Trophoblast cell (in vitro differentiated cells and primary cell): ENCODE results near the gene ADCK2.
A peak's percentile ranks its signal among the peaks of the same experiment; 100 is the strongest.

Experiments used
- DNase-seq, 2 donors: peaks; one replicate each; pipeline ENCODE4 v3.0.0-alpha.2; 2016
- H2AFZ ChIP-seq: 2 replicates; pipeline ENCODE4 v1.6.1; 2013; ENCODE audit warnings: low read length, moderate library complexity, mild to moderate bottlenecking; ENCODE audit not compliant: insufficient read depth, poor library complexity
- H2AK5ac ChIP-seq: 2 replicates; pipeline ENCODE4 v1.6.1; 2013; ENCODE audit warnings: mild to moderate bottlenecking, low read length
- H2BK120ac ChIP-seq: 2 replicates; pipeline ENCODE4 v1.6.1; 2013; ENCODE audit warnings: low read length, mild to moderate bottlenecking, moderate library complexity; ENCODE audit not compliant: insufficient read depth, poor library complexity
- H2BK12ac ChIP-seq: 2 replicates; pipeline ENCODE4 v1.6.1; 2013; ENCODE audit warnings: mild to moderate bottlenecking, low read length, moderate library complexity
- H2BK5ac ChIP-seq: 2 replicates; pipeline ENCODE4 v1.6.1; 2013; ENCODE audit warnings: low read length, low read depth, moderate library complexity, mild to moderate bottlenecking; ENCODE audit not compliant: poor library complexity
- H3K14ac ChIP-seq: 2 replicates; pipeline ENCODE4 v1.6.1; 2013; ENCODE audit warnings: mild to moderate bottlenecking, low read length
- H3K18ac ChIP-seq: 2 replicates; pipeline ENCODE4 v1.6.1; 2013; ENCODE audit warnings: mild to moderate bottlenecking, low read length
- H3K23ac ChIP-seq: 2 replicates; pipeline ENCODE4 v1.6.1; 2013; ENCODE audit warnings: low read length
- H3K27ac ChIP-seq: 2 replicates; pipeline ENCODE4 v1.5.1; 2013; ENCODE audit warnings: low read depth, mild to moderate bottlenecking, inconsistent platforms, low read length, moderate library complexity
- H3K27me3 ChIP-seq: 2 replicates; pipeline ENCODE4 v1.6.1; 2013; ENCODE audit warnings: inconsistent platforms, mild to moderate bottlenecking, low read length, moderate library complexity; ENCODE audit not compliant: insufficient read depth
- H3K36me3 ChIP-seq, 2 experiments: 1 replicate in 1 of 2; 2 replicates in 1 of 2; pipeline ENCODE4 v1.6.1; 2013; ENCODE audit warnings: low read length in 2 of 2, mild to moderate bottlenecking in 2 of 2, moderate library complexity in 1 of 2; ENCODE audit not compliant: insufficient read depth in 2 of 2, control insufficient read depth in 1 of 2
- H3K4ac ChIP-seq: 2 replicates; pipeline ENCODE4 v1.6.1; 2013; ENCODE audit warnings: low read depth, mild to moderate bottlenecking, low read length, moderate library complexity
- H3K4me1 ChIP-seq, 2 experiments: 1 replicate in 1 of 2; 2 replicates in 1 of 2; pipeline ENCODE4 v1.6.1; 2013; ENCODE audit warnings: low read length in 2 of 2, mild to moderate bottlenecking in 2 of 2, moderate library complexity in 1 of 2; ENCODE audit not compliant: insufficient read depth in 2 of 2, control insufficient read depth in 1 of 2
- H3K4me2 ChIP-seq: 2 replicates; pipeline ENCODE4 v1.6.1; 2013; ENCODE audit warnings: inconsistent platforms, mild to moderate bottlenecking, low read length, moderate library complexity
- H3K4me3 ChIP-seq: 2 replicates; pipeline ENCODE4 v1.5.1; 2013; ENCODE audit warnings: mild to moderate bottlenecking, low read depth, low read length, inconsistent platforms
- H3K79me1 ChIP-seq: one replicate; pipeline ENCODE4 v1.6.1; 2013; ENCODE audit warnings: low read length
- H3K79me2 ChIP-seq: 2 replicates; pipeline ENCODE4 v1.6.1; 2013; ENCODE audit warnings: low read length, mild to moderate bottlenecking; ENCODE audit not compliant: control insufficient read depth, insufficient read depth, poor library complexity
- H3K9ac ChIP-seq: 2 replicates; pipeline ENCODE4 v1.6.1; 2013; ENCODE audit warnings: mild to moderate bottlenecking, low read length
- H3K9me3 ChIP-seq: 2 replicates; pipeline ENCODE4 v1.6.1; 2013; ENCODE audit warnings: low read depth, mild to moderate bottlenecking, control low read depth, inconsistent platforms, low read length; ENCODE audit not compliant: insufficient read depth
- H4K12ac ChIP-seq: 2 replicates; pipeline ENCODE4 v1.6.1; 2013; ENCODE audit warnings: low read depth, mild to moderate bottlenecking, low read length, moderate library complexity
- H4K8ac ChIP-seq: 2 replicates; pipeline ENCODE4 v1.6.1; 2013; ENCODE audit warnings: low read depth, mild to moderate bottlenecking, low read length, moderate library complexity
- H4K91ac ChIP-seq: one replicate; pipeline ENCODE4 v1.6.1; 2013; ENCODE audit warnings: low read depth, mild to moderate bottlenecking, low read length, moderate library complexity
- WGBS: extraction: QIAGEN DNeasy Blood & Tissue Kit; methylation state at CpG from one replicate; pipeline ENCODE4 v1.1.7; 2013; ENCODE audit warnings: missing lambda C conversion rate; ENCODE audit not compliant: insufficient read length, insufficient coverage; ENCODE audit errors: extremely low coverage; 5-methylcytosine and 5-hydroxymethylcytosine counted together

The ADCK2 gene

DNA sequence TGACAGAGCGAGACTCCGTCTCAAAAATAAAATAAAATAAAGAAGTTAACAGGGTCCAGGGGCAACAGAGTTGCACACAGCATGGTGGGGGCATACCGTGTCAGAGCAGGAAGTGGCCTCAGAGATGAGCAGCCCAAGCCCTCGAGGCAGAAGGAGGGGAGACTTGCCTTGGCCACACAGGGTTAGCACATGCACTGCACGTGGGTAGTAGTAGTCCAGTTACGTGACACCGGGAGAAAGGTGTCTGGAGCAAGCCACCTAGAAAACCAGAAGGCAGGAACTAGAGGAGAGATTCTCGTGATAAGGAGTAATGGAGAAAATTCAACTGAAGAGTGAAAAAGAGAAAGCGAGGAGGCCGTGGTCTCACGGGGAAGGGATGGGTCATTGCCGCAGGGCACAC, 22.4 kb upstream of the ADCK2 start:
- Histone ChIP-seq H3K4ac (no peak overlapping the region), H2AFZ (no peak overlapping the region), H2BK120ac (no peak overlapping the region), H3K4me1 (peaks cover 0 to 3% of the 10 kb centered on the region in 2 experiments), H3K79me1 (no peaks in the 10 kb centered on the region), H3K4me2 (no peak overlapping the region), H4K12ac (no peak overlapping the region), H2BK12ac (no peak overlapping the region), H2AK5ac (no peak overlapping the region), H4K91ac (no peak overlapping the region), H3K18ac (no peak overlapping the region), H3K14ac (no peak overlapping the region), H3K27ac (no peak overlapping the region), H3K36me3 (no peaks in the 10 kb centered on the region), H2BK5ac (no peak overlapping the region), H3K9me3 (no peaks in the 10 kb centered on the region), H4K8ac (no peak overlapping the region), H3K4me3 (no peak overlapping the region), H3K23ac (no peak overlapping the region), H3K27me3 (no peaks in the 10 kb centered on the region), H3K9ac (no peak overlapping the region), H3K79me2 (no peaks in the 10 kb centered on the region)
- DNase-seq: no peak
- WGBS: no CpG with 5 or more reads among the region's 12 CpGs

DNA sequence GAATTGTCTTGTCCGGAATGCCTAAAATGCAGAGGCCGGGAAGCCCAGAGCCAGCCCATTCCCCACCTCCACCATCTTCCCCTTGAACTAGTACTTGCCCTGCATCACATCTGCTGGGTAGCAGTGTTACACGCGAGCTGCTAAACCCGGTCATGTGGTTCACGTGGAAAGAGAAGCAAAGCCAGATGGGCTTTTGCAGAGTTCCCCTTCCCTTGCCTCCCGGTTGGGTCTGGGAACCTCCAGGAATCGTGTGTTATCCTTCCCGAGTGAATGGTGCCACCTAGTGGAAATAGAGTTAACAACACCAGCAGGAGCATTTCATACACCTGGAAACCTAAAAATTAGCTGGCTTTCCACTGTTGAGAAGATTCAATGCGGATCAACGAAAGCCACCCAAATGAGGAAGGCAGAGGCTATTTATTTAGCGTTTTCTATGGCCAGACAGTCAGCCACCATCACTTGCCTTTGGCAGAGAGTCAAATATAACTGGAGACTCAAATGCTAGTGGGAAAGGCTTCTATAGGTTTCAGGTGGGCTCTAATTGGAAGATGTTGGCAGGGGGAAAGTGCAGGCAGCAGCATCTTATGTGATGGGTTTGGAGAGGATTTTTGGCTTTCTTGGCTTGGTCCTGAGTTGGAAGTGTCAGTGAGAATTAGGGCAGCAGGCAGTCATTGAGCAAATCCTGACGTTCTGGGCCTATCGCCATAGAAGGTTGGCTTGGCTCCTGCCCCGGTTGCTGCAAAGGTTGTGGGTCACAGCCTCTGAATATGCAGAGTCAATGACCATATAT, 19.2 kb upstream of the ADCK2 start:
- peak overlapping the region; percentile 19 for H2BK12ac ChIP-seq
- no peak overlapping the region for H3K4me3 ChIP-seq
- H3K18ac ChIP-seq: no peak overlapping the region
- no peak overlapping the region for H2BK5ac ChIP-seq
- H3K9ac ChIP-seq: no peak overlapping the region
- no peaks in the 10 kb centered on the region for H3K27me3 ChIP-seq
- H3K4ac ChIP-seq: no peak overlapping the region
- H3K4me1 ChIP-seq: peaks cover 9 to 13% of the 10 kb centered on the region in 2 experiments
- H3K36me3 ChIP-seq: no peaks in the 10 kb centered on the region
- no peak overlapping the region for H4K91ac ChIP-seq
- H2BK120ac ChIP-seq: no peak overlapping the region
- H2AK5ac ChIP-seq: no peak overlapping the region
- DNase-seq: peak; percentile 61 to 94
- peak overlapping the region; percentile 61 for H2AFZ ChIP-seq
- H3K27ac ChIP-seq: no peak overlapping the region
- H4K12ac ChIP-seq: no peak overlapping the region
- H4K8ac ChIP-seq: peak overlapping the region; percentile 24
- H3K79me1 ChIP-seq: peaks cover 3% of the 10 kb centered on the region
- no peak overlapping the region for H3K14ac ChIP-seq
- H3K9me3 ChIP-seq: no peaks in the 10 kb centered on the region
- no peak overlapping the region for H3K23ac ChIP-seq
- no peak overlapping the region for H3K4me2 ChIP-seq
- no peaks in the 10 kb centered on the region for H3K79me2 ChIP-seq
- WGBS: no CpG with 5 or more reads among the region's 15 CpGs

DNA sequence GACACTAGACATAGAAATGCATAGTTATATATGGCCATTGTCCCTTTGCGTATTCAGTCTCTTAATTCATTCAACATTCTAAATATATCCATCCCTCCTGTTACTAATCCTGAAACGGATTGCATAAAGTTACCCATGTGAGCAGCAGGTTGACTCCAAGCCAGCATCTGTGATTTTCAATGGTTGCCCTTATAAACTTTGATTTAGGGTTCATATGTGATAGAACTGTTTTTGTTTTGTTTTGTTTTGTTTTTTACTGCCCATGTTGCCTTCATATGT, 18.7 kb upstream of the ADCK2 start:
- no CpG with 5 or more reads among the region's 2 CpGs for WGBS
- no peak overlapping the region for H2BK5ac ChIP-seq
- no peak for DNase-seq
- no peak overlapping the region for H3K14ac ChIP-seq
- no peak overlapping the region for H2AK5ac ChIP-seq
- no peaks in the 10 kb centered on the region for H3K79me2 ChIP-seq
- no peak overlapping the region for H2BK120ac ChIP-seq
- H3K27ac ChIP-seq: no peak overlapping the region
- H3K4me2 ChIP-seq: no peak overlapping the region
- H3K4ac ChIP-seq: no peak overlapping the region
- H4K12ac ChIP-seq: no peak overlapping the region
- no peaks in the 10 kb centered on the region for H3K9me3 ChIP-seq
- no peaks in the 10 kb centered on the region for H3K36me3 ChIP-seq
- H3K9ac ChIP-seq: no peak overlapping the region
- peaks cover 9 to 13% of the 10 kb centered on the region in 2 experiments for H3K4me1 ChIP-seq
- H3K79me1 ChIP-seq: peaks cover 3% of the 10 kb centered on the region
- no peak overlapping the region for H4K91ac ChIP-seq
- no peak overlapping the region for H2BK12ac ChIP-seq
- H4K8ac ChIP-seq: no peak overlapping the region
- H3K4me3 ChIP-seq: no peak overlapping the region
- H3K23ac ChIP-seq: no peak overlapping the region
- H3K27me3 ChIP-seq: no peaks in the 10 kb centered on the region
- H3K18ac ChIP-seq: no peak overlapping the region
- no peak overlapping the region for H2AFZ ChIP-seq

DNA sequence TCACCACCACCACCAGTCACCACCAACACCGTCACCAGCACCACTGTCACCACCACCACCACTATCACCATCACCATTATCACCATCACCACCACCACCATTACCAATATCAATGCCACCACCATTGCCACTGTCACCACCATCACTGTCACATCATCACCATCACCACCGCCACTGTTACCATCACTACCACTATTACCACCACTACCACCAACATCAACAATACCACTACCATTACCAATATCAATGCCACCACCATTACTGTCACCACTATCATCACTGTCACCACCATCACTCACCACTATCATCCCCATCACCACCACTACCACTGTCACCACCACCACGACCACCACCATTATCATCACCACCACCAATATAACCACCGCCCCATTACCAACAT, 18.1 kb upstream of the ADCK2 start:
- Histone ChIP-seq H3K9me3 (no peaks in the 10 kb centered on the region), H3K27me3 (no peaks in the 10 kb centered on the region), H4K91ac (no peak overlapping the region), H3K4ac (no peak overlapping the region), H3K9ac (no peak overlapping the region), H3K4me3 (peak overlapping the region; percentile 47), H4K8ac (no peak overlapping the region), H3K79me2 (no peaks in the 10 kb centered on the region), H2AFZ (no peak overlapping the region), H3K23ac (no peak overlapping the region), H3K18ac (no peak overlapping the region), H3K4me2 (no peak overlapping the region), H3K79me1 (peaks cover 3% of the 10 kb centered on the region), H2BK5ac (no peak overlapping the region), H3K36me3 (no peaks in the 10 kb centered on the region), H2BK120ac (no peak overlapping the region), H3K14ac (no peak overlapping the region), H2AK5ac (peak overlapping the region; percentile 5), H2BK12ac (peak overlapping the region; percentile 19), H3K4me1 (peaks cover 9 to 13% of the 10 kb centered on the region in 2 experiments), H4K12ac (no peak overlapping the region), H3K27ac (no peak overlapping the region)
- DNase-seq: no peak
- no CpG with 5 or more reads among the region's 4 CpGs for WGBS
